GM21423 (cell line): ENCODE results near the gene GREB1.

ENCODE experiments used
- ATAC-seq: cut with Tn5 transposase; IDR thresholded peaks from one replicate; pipeline ENCODE4 v1.9.1; 2021; ENCODE audit warnings: mild to moderate bottlenecking, moderate library complexity; ENCODE audit not compliant: unreplicated experiment

GREB1 gene

GRCh38 chr2:11578986-11579774 is 45.3 kb downstream of the GREB1 start:
- ATAC-seq, result no peak

- no peak for ATAC-seq
Observed at GRCh38 chr2:11579867-11580659, 46.2 kb downstream of the GREB1 start.

- ATAC-seq, result no peak
Observed at GRCh38 chr2:11580697-11581096, 46.9 kb downstream of the GREB1 start.

GRCh38 chr2:11581124-11581796 is 47.4 kb downstream of the GREB1 start:
- no peak for ATAC-seq

DNA sequence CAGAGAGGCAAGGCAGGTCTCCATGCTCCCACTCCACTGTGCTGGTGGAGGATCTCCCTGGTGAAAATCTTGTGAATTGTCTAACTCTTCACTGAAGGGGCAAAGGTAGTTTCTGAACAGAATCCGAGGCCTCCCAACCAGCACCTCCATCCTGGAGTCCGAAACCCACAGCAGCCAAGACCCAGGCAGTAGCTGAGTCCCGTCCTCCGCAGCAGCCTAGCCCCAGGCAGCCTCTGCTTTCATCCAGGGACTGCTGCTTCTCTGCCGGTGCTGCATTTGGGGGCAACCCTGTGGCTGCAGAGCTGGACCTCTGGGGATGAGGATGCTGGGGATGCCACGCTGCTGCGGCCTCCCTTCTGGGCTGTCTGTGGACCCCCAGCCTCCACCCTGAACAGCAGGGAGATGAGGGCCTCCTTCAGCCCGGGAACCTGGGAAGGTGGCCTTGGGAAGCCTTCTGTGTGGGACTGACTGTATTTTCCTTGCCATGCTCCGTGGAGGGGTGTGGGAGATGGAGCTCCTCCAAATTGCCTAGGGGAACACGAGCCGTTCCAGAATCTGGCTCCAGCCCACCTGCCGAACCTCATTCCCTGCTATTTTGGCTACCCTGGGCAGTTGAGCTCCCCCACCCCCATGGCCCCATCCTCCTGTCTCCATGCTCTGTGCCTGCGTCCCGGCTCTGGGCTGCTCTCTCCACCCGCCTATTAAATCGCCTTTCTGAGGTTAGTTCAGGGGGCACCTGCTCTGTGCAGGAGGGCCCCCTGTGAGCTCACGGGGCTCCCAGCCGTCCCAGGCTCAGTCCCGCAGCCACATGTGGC is 48.2 kb downstream of the GREB1 start:
- no peak for ATAC-seq

GRCh38 chr2:11582612-11582861 is 48.7 kb downstream of the GREB1 start:
- ATAC-seq, result no peak

DNA sequence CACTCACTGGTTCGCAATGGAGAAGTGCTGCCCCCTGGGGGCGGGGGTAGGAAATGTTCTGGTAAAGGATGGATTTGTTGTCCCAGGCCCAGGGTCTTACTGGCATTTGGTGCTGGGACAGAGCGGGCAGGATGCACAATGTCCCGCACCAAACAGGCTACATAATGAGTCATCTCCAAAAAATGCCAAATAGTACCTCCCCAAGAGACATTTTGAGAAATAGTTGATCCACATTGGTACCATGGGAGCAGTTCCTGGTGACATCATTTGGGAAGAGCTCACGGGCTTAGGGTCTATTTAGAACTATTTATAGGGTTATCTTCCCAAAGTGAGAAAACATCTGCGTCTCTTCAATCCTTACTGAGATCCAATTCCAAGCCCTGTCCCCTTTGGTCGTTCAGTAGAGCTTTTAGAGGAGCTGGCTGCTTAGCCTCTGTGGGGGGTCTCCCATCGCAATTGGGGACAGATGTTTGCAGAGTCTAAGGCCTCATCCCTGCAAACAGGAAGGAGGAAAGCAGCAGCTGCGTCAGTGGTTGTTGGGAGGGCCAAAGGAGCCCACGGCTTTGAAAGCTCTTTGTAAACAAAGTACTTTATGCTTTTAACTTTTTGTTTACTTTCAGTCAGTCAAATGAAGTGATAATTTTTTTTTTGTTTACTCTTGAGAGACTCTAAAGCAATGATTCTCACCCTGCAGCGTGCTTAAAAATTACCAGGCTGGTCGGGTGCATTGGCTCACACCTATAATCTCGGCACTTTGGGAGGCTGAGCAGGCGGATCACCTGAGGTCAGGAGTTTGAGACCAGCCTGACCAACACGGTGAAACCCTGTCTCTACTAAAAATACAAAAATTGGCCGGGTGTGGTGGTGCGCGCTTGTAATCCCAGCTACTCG is 49.3 kb downstream of the GREB1 start:
- no peak for ATAC-seq

DNA sequence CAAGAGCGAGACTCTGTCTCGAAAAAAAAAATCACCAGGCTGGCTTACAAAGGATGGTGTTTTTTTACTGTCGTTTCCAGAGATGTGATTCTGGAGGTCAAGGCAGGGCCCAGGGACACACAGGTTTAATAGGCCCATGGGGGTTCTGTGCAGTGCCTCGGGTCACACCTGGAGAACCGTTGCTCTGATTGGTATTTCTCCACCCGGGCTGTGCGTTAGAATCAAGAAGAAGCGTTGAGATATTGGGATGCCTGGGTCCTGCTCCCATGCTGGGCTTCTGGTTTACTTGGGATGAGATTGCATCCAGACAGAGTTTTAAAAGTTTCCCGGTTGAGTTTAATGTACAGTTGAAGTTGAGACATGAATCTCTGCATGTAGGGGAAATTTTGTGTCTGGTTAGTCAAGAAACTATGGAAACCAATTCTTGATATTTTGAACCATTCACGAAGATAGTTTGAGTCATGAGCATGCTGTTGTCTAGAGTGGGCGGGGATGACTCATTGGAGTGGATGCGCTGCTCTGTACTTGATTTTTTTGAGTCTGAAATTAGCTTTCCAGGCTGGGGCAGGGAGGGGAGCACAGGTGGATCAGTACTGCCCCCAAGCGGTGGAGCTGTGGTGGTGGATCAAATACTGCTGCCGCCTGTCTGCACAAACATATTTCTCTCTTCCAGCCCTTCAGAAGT is 50.1 kb downstream of the GREB1 start:
- peak; percentile 72 for ATAC-seq

DNA sequence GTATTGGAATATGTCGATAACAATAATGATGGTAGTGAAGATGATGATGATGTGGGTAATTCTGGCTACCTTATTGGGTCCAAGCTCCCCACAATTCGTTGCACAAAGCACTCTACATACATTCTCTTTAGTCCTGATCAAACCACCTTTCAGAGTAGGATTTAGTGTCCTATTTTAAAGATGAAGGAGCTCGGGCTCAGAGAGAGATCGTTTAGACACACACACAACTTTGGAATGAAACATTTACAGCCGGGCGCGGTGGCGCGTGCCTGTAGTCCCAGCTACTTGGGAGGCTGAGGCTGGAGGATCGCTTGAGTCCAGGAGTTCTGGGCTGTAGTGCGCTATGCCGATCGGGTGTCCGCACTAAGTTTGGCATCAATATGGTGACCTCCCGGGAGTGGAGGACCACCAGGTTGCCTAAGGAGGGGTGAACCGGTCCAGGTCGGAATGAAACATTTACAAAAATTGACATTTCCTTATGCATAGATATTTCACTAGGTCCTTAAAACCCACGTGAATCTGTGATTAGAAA is 50.7 kb downstream of the GREB1 start:
- ATAC-seq, result no peak

- no peak for ATAC-seq
Observed at GRCh38 chr2:11585071-11585470, 51.2 kb downstream of the GREB1 start.

- no peak for ATAC-seq
Observed at GRCh38 chr2:11588228-11589110, 54.6 kb downstream of the GREB1 start.

GRCh38 chr2:11589316-11589940 is 55.6 kb downstream of the GREB1 start:
- ATAC-seq, result no peak

DNA sequence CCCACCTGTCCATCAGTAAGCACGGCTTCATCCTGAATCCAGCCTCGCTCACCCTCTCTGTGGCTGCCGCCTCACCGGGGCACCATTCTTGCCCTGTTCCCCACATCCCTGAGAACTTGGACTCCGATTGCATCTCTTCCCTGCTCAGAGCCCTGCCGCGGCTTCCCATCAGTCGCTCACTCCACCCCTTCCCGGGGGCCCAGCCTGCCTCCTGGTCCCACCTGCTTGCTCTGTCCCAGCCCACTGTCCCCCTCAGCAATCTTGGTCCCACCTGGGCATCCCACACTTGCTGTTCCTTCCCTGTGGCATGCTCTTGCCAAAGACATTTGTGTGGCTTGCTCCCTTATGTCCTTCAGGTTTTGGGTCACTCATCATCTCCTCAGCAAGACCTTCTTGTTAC is 56.3 kb downstream of the GREB1 start:
- no peak for ATAC-seq

GRCh38 chr2:11591091-11591490 is 57.2 kb downstream of the GREB1 start:
- ATAC-seq, result no peak

DNA sequence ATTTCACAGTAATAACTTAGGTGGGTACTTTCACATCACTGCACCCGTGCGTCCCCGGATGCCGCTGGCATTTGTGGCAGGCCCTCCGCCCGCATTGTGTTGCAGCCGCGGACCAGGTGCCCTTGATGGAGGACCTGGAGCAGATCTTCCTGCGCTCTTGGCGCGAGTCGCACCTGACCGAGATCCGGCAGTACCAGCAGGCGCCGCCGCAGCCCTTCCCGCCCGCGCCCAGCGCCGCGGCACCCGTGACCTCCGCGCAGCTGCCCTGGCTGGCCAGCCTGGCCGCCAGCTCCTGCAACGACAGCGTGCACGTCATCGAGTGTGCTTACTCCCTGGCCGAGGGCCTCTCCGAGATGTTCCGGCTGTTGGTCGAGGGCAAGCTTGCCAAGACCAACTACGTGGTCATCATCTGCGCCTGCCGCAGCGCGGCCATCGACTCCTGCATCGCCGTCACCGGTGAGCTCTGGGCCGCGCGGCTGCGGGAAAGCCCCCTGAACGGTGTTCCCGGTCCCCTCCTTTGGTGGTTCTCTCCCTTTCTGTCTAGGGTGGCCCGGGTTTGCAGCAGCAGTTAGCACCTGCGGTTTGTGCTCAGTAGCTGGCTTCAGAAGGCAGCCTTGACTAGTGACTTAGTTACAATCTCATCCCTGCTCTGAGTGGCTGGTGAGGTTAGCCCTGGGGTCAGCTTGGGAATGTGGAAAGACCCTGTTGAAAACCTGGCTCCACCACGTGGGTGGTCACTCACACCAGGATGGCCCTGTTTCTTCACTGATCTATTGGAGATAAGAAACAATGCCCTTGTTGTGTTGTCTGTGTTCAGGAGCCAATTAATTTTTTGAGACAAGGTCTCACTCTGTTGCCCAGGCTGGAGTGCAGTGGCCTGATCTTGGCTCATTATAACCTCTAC is 59.1 kb downstream of the GREB1 start:
- no peak for ATAC-seq

DNA sequence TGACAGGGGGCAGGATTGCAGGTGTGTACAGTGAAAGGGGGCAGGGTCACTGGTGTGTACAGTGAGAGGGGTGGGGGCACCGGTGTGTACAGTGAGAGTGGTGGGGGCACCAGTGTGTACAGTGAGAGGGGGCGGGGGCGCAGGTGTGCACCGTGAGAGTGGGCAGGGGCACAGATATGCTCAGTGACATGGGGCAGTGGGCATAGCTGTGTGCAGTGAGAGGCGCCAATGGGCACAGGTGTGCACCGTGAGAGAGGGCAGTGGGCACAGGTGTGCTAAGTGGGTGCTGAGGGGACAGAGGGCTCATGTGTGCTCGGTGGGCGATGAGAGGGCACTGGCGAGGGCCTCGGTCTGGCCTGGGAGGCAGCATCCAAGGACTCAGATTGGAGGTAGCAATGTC is 63.0 kb downstream of the GREB1 start:
- no peak for ATAC-seq
